NB4 (cell line): ENCODE results near the gene JAKMIP2.

ENCODE experiments used
- CTCF ChIP-seq: IDR thresholded peaks from one replicate; pipeline ENCODE4 v1.5.1; 2012; ENCODE audit warnings: low read depth, low read length
- MAX ChIP-seq: IDR thresholded peaks from 2 replicates; pipeline ENCODE4 v1.6.1; 2011; ENCODE audit warnings: low read depth, low read length
- MYC ChIP-seq: IDR thresholded peaks from 2 replicates; pipeline ENCODE4 v1.6.1; 2011; ENCODE audit warnings: low read depth, low read length
- POLR2A ChIP-seq: IDR thresholded peaks from 2 replicates; pipeline ENCODE4 v1.6.1; 2011; ENCODE audit warnings: mild to moderate bottlenecking; ENCODE audit not compliant: insufficient read length; ENCODE audit errors: extremely low read depth

GRCh38 chr5:147752666-147753290, 29.8 kb downstream of the JAKMIP2 start:
- no peak for TF ChIP-seq CTCF
- TF ChIP-seq POLR2A: no peak
- TF ChIP-seq MAX: no peak
- no peak for TF ChIP-seq MYC
